ENCODE data around the gene MED8.
A peak's percentile ranks its signal among the peaks of the same experiment; 100 is the strongest.

Gene MED8

DNA sequence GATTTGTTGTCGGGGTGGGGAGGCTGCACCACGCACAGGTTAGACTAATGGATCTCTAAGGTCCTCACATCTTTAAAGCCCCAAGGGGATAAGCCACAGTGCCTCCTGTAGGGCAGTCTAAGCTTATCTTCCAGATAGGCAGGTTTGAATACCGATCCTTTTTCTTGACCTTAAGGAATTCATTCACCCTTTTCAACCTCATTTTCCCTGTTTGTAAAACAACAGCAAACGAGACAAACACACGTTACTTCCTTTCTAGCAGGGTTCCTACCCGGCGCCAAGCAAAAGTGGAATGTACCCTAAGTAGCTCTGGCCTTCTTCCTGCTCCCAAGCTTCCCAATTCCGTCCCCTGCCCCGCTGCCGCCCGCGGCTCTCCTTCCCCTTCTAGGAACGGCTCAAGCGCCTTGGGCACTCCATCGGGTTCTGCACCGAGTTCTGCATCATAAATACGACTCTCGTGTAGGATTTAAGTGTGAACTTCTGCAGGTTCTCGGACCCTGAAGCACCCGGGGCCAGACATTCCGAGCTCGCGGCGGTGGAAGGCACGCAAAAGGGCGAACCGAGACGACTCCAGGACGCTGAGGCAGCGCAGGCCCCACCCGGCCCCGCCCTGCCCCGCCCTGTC is 31.4 kb downstream of the MED8 start:
- no peak for DNase-seq

DNA sequence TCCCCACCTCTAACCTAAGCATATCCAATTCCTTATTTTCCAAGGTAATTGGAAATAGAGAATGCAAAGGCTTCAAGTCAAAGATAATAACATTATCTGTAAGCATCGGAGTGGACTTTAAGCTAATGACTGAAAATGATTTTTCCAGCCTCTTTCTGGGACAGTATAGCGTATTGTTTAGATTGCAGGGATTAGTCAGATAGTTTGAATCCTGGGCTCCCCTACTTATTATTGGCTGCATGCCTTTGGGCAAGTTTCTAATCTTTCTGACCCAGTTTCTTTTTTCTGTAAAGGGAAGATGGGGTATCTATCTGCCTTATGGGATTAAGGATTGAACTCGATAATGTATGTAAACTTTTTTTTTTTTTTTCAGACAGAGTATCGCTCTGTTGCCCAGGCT is 32.3 kb downstream of the MED8 start:
- no peak for DNase-seq

DNA sequence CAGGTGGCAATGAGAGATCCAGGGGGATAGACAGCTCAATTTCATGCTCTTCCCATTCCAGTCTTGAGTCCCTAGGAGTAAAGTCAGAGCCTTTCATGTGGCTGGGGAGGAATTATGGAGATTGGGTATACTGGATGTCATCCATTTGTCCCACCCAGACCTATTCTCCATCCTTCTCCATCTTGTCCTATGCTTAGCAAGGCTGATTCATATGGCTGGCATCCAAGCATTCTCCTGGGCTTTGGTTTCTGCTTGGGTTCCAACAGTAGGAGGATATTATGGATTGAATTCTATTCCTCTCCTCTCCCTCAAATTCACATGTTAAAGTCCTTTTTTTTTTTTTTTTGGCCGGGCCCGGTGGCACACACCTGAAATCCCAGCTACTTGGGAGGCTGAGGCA is 34.7 kb downstream of the MED8 start:
- no peak for DNase-seq

DNA sequence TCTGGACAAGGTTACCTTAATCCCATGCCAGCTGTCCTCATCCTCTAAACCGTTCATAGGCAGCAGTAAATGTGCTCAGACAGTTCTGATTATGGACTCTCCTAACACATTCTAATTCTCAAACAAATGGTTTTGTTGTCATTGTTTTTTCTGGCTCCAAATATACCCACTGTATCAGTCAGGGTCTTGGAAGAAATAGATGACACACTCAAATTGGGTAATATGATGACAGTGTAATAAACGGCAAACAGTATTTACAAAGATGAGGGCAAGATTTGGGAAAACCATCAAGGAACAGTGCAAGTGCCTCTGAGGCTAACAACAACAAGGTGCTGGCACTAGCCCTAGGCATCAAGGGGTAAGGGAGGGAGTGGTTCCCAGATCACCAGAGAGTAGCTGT is 35.1 kb downstream of the MED8 start:
- no peak for DNase-seq

DNA sequence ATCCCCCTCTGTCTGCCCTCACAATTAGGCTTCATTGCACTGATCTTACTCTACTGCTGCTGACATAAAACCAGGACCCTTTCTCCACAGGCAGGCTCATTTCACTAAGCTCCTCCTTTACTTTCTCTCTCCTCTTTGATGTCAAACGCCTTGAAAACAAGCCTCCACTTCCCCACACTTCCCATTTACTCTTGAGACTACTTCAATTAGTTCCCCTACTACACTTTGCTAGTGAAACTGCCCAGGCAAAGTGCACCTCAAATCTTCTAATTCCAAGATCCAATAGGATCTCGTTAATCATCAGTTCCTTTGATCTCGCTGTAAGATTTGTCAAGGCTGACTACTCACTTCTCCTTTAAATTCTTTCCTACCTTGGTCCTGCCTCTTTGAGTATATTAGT is 36.7 kb downstream of the MED8 start:
- DNase-seq = no peak

DNA sequence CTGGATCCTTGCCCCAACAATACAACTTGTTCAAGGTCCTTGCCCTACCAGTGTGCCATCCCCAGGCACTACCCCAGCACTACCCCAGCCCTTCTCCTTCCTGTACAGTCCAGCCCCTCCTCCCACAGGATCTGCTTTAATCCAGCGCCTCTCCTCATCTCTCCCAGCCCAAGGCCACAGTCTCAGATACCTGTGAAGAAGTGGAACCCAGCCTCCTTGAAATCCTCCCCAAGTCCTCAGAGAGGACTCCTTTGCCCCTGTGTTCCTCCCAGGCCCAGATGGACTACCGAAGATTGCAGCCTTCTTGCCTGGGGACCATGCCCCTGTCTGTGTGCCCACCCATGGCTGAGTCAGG is 37.3 kb downstream of the MED8 start:
- DNase-seq = no peak

DNA sequence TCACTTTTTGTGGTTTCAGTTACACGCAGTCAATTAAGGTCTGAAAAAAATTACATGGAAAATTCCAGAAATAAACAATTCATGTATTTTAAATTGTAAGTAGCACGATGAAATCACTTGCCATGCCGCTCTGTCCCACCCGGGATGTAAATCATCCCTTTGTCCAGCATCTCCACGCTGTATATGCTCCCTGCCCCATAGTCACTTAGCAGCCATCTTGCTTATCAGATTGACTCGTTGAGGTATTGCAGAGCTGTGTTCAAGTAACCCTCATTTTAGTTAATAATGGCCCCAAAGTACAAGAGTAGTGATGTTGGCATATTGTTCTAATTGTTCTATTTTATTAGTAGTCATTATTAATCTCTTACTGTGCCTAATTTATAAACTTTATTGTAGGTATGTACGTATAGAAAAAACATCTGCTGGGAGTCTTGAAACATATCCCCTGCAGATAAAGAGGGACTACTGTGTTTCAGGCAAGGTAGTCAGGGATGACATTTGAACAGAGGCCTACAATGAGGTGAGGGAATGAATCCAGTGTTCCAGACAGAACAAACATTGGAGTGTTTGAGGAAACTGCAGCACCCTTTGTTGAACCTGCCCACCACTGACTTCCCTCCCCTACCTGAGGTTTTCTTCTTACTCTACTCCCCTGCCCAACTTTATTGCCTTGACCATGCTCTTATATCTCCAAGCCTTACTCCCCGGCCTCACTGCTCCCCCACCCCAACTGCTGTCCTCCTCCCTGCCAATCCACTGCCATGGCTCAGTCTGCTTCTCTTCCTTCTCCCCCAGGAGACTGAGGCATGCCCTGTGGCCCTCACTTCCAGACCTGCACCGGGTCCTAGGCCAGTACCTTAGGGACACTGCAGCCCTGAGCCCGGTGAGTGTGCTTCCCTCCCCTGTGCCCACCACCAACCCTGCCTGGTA is 37.9 kb downstream of the MED8 start:
- DNase-seq = no peak

DNA sequence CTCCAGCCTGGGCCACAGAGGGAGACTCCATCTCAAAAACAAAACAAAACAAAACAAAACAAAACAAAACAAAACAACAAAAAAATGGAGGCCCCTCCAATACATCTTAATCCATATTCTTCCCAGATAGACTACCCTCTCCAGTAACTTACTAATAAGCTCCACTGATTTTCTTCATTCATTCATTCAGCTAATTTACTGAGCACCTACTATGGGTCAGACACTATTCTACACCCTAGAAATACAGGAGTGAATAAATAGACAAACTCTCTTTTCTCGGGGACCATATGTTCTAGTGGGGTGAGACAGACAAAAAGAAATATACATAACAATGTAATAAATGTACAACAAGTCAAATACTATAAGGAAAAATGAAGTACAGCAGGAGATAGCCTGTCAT is 38.6 kb downstream of the MED8 start:
- no peak for DNase-seq

DNA sequence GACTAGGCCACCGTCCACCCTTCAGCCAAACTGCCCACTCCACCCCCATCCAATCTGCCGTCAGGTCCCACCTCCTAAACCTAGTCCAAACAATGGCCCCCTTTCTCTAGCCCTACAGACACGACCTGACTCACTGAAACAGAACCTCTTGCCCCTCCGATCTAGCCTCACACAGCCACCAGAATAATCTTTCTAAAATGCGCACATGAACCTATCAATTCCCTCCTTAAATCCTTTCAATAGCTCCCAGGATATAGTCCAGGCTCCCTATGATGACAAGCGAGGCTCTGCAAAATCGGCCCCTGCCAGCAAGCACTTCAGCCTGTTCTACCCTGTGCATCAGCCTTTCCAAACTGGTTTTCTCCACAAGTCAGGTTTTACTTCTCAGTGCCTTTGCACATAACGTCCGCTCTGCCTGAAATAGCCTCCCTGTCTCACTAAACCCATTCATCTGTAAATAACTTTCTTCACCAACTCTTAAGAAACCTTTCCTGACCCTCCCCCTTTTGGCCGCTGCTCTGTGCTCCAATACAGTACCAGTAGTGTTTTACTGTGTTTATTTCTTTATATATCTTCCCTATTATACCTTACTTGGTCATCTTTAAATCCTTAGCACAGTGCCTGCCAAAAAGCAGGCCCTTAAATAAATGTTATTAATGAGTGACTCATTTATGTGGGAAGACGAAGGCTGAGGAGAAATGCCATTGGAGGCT is 39.9 kb downstream of the MED8 start:
- no peak for DNase-seq

DNA sequence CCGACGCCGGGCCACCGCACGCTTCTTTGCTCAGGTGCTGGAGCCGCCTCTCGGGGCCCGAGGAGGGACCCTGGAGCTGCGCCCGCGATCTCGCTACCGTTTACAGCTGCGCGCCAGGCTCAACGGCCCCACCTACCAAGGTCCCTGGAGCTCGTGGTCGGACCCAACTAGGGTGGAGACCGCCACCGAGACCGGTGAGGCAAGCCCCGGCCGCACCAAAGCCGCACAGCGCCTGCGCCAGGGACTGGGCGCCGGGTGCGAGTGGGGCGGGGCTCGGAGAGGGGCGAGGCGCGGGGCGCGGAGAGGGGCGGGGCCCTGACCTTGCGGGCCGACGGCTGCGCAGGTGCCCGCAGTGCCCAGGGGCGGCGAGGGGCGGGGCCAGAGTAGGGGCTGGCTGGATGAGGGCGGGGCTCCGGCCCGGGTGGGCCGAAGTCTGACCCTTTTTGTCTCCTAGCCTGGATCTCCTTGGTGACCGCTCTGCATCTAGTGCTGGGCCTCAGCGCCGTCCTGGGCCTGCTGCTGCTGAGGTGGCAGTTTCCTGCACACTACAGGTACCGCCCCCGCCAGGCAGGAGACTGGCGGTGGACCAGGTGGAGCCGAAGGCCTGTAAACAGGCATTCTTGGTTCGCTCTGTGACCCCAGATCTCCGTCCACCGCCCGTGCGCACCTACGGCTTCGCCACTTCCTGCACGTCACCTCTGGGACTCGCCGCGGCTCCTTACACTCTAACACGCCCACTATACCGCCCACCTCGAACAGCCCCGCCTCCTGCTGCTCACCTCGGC is 40.6 kb downstream of the MED8 start:
- DNase-seq = peak; percentile 35

DNA sequence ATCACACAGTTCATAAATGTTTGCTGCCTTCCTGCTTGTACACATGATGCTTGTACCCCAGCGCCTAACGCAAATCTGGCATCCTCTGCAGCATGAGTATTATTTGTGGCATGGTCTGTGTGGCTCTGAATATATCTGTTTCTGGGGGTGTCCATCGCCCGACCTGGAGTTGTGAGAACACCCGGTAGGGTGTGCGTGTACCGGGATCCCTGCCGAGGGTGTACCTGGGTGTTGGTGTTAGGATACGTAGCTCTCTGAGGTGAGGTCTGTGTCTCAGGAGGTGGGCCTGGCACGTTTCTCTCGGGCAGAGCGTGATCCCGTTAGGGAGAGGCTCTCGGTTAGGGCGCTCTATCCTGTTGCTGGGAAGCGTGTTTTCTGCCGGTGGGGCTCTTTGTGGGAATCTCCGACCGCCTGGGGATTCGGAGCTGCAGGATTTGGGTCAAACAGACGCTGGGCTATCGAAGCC is 41.2 kb downstream of the MED8 start:
- DNase-seq = no peak

DNA sequence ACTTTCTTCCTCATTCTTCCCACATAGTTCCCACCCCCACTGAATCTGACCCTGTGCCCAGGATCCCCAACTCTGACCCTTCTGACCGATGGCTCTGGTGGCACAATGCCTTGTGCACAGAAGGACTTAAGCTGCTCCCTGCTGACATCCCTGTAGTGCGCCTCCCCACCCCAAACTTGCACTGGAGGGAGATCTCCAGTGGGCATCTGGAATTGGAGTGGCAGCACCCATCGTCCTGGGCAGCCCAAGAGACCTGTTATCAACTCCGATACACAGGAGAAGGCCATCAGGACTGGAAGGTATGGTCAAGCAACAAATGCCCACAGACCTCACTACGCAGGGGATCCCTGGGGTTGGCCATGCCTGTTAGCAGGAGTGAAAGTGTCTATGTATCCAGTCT is 43.0 kb downstream of the MED8 start:
- no peak for DNase-seq

DNA sequence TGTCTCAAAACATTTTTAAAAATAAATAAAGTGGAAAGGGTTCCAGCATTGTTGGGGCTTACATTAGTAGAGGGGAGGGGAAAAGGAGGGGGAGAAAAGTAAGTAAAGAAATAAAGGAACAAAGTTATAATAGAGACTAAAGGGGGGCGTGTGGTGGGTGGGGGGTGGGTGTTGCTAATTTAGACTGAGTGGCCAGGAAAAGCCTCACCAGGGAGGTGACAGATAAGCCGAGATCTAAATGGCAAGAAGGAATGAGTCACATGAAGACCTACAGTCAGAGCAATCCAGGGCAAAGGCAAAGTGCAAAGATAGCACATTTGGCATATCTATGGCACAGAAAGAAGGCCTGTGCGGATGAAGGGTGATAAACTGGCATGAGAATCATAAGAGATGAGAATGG is 44.5 kb downstream of the MED8 start:
- DNase-seq = no peak

DNA sequence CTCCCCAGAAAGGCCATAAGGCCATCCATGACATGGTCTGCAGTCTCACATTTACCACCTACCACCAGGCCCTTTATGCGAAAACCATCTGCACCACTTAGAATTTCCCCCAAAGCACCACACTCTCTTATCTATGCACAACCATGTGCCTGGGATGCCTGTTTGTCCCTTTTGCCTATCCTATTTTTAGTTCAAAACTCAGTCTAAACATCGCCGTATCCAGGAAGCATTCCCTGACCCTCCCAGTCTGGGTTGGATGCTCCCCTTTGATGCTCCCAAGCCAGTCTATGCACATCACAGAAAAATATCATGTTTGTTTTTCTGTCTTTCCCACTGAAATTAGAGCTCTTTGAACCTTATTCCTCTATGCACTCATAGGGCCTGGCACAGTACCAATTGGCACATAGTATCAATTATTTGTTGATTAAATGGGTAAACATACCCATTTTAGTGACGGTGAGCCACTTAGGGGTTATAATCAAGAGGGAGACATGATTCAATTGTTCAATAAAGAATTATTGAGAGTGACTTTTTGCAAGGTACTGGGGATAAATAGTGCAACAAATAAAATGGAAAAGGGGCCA is 45.2 kb downstream of the MED8 start:
- DNase-seq = no peak

DNA sequence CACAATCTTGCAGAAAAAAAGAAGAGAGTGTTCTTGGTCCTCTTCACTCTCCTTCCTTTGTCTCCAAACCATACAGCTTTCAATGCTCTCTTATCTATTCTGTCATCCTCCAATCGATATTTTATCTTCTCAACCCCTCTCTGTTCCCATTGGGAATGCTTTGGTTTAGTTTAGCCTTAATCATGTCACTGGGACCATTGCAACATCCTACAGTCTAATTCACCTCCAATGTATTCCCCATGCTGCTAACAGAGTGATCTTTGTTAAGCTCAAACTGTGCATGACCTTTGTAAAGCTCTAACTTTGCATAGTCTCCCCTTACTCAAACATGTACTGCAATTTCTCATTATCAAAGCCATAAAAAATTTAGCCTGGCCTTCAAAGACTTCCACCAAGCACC is 49.0 kb downstream of the MED8 start:
- DNase-seq = no peak

DNA sequence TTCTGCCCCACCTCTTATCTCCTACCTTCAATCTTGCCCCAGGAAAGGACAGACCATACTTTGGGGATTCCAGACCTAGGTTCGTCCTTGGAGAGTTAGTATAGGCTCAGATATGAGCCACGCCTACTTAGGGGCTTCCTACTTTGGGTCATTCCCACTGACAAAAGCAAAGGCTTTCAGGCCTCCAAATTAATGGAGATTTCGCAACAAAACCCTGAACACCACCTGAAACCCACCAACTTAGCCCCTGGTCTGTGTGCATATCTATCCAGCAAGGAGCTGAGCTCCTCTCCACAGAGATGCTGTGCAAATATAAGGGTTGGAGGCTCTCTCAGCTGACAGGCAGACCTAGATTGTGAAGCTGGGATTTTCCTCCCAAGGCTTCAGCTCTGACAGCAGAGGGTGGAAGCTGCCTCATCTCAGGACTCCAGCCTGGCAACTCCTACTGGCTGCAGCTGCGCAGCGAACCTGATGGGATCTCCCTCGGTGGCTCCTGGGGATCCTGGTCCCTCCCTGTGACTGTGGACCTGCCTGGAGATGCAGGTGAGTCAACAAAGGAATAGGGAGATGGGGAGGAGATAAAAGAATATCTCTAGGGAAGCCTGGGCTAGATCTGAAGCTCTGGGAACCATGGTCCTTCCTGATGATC is 49.9 kb downstream of the MED8 start:
- DNase-seq = no peak

DNA sequence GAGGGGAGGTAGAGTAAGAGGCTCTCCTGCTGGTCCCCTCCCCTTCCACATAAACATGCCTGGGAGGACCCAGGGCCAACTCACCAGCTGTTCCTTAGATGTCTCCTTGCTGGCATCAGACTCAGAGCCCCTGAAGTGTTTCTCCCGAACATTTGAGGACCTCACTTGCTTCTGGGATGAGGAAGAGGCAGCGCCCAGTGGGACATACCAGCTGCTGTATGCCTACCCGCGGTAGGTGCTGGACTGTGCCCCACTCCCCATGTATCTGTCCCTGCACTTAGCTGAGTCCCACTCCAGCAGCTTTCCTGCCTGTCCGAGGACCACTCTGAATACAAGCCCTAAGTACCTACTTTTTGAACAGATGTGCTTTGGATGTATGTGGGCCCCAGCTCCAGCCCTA is 51.6 kb downstream of the MED8 start:
- DNase-seq = no peak

DNA sequence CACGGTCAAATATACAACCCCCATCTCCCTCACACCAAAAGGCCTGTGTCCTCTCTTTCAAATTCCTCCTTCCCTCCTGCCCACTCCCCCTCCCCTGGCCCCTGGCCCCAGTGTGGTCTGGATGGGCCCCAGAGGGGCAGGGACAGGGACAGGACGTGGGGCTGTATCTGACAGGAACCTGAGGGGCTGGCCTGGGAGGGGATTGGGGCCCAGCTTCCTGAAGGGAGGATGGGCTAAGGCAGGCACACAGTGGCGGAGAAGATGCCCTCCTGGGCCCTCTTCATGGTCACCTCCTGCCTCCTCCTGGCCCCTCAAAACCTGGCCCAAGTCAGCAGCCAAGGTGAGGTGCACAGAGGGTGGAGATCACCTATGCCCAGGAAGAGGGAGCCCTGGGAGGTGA is 52.0 kb downstream of the MED8 start, which contains the start of gene MPL:
Gene MPL (plus strand): TSS at position 231 of the 400 bp plus-strand sequence. CDS start 31 bp downstream, at position 262.
- DNase-seq = no peak

DNA sequence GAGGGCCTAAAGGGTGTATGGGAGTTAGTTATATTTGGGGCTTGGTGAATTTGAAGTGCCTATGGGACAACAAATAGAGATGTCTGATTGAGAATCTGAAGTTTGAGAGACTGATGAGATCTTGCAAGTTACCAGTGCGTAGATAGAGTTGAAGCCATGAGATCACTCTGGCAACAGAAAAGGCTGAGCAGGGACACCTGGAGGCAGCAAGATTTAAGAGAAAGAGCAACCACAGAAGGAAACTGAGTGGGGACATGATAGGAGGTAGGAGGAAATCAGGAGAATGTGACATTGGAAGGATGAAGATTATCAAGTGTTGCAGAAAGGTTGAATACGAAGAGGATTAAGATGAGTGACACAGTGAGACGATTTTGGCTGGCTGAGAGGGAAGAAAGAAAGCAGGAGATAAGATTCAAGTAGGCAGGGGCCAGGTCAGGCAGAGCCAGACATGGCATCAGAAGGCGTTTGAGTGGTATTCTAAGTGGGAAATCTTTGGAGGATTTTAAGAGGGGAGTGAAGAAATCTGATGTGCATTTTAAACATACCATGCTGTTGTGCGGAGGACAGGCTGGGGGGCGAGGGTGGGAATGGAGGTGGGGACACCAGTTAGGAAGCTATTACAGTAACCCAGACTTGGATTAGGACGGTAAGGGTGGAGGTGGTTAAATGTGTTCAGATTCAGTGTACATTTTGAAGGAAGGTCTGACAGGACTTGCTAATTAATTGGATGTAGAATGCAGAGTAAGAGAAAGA is 55.0 kb downstream of the MED8 start:
- no peak for DNase-seq

All from effector CD4-positive, alpha-beta T cell (primary cell).